ENCODE measurements around the gene C1D.

The C1D gene

GRCh38 chr2:68093634-68094033, 30.8 kb upstream of the C1D start:
- Mint-ChIP-seq H3K36me3 (ENCODE audit: low read depth) (no peaks in the 10 kb centered on the region), H3K4me1 (peaks cover 37% of the 10 kb centered on the region), H3K4me3 (no peak overlapping the region), H3K27ac (peak overlapping the region in 1 of 3 experiments; percentile 26), H3K27me3 (ENCODE audit: low read depth) (no peaks in the 10 kb centered on the region), H3K9me3 (no peaks in the 10 kb centered on the region)
- TF ChIP-seq CTCF (IDR thresholded peaks at IDR 0.05; ENCODE audit: unreplicated experiment in 3 of 3) = no peak

- H3K4me3 Mint-ChIP-seq = no peak overlapping the region
These were observed 28.7 kb upstream of the C1D start for GRCh38 chr2:68091439-68092034.

GRCh38 chr2:68089961-68090360, 27.2 kb upstream of the C1D start:
- no peaks in the 10 kb centered on the region for H3K9me3 Mint-ChIP-seq
- H3K4me3 Mint-ChIP-seq = no peak overlapping the region
- H3K4me1 Mint-ChIP-seq = peaks cover 13% of the 10 kb centered on the region
- no peaks in the 10 kb centered on the region for H3K36me3 Mint-ChIP-seq (ENCODE audit: low read depth)
- peak overlapping the region; percentile 74 to 97 (median 81) for H3K27ac Mint-ChIP-seq
- H3K27me3 Mint-ChIP-seq (ENCODE audit: low read depth) = no peaks in the 10 kb centered on the region
- no peak for TF ChIP-seq CTCF (IDR thresholded peaks at IDR 0.05; ENCODE audit: unreplicated experiment in 3 of 3)

More at GRCh38 chr2:68091439-68092034, 28.7 kb upstream of the C1D start:
- Mint-ChIP-seq H3K27me3 (ENCODE audit: low read depth) (no peaks in the 10 kb centered on the region), H3K9me3 (no peaks in the 10 kb centered on the region), H3K36me3 (ENCODE audit: low read depth) (no peaks in the 10 kb centered on the region), H3K4me1 (peaks cover 26% of the 10 kb centered on the region), H3K27ac (peak overlapping the region; percentile 91 to 97 (median 94))
- no peak for TF ChIP-seq CTCF (IDR thresholded peaks at IDR 0.05; ENCODE audit: unreplicated experiment in 3 of 3)

GRCh38 chr2:68088940-68089339, 26.1 kb upstream of the C1D start:
- Mint-ChIP-seq H3K36me3 (ENCODE audit: low read depth) (no peaks in the 10 kb centered on the region), H3K4me1 (peaks cover 10% of the 10 kb centered on the region), H3K27me3 (ENCODE audit: low read depth) (no peaks in the 10 kb centered on the region), H3K9me3 (no peaks in the 10 kb centered on the region), H3K4me3 (no peak overlapping the region), H3K27ac (peak overlapping the region in 2 of 3 experiments; percentile 81 to 97)
- TF ChIP-seq CTCF (IDR thresholded peaks at IDR 0.05; ENCODE audit: unreplicated experiment in 3 of 3) = no peak

GRCh38 chr2:68086166-68086565, 23.4 kb upstream of the C1D start:
- no peaks in the 10 kb centered on the region for H3K9me3 Mint-ChIP-seq
- no peaks in the 10 kb centered on the region for H3K4me1 Mint-ChIP-seq
- no peak for TF ChIP-seq CTCF (IDR thresholded peaks at IDR 0.05; ENCODE audit: unreplicated experiment in 3 of 3)
- H3K4me3 Mint-ChIP-seq = no peak overlapping the region
- no peaks in the 10 kb centered on the region for H3K36me3 Mint-ChIP-seq (ENCODE audit: low read depth)
- H3K27ac Mint-ChIP-seq = no peak overlapping the region
- no peaks in the 10 kb centered on the region for H3K27me3 Mint-ChIP-seq (ENCODE audit: low read depth)

GRCh38 chr2:68083346-68083745, 20.5 kb upstream of the C1D start:
- H3K27me3 Mint-ChIP-seq (ENCODE audit: low read depth) = no peaks in the 10 kb centered on the region
- H3K4me1 Mint-ChIP-seq = no peaks in the 10 kb centered on the region
- H3K27ac Mint-ChIP-seq = no peak overlapping the region
- no peak overlapping the region for H3K4me3 Mint-ChIP-seq
- H3K36me3 Mint-ChIP-seq (ENCODE audit: low read depth) = no peaks in the 10 kb centered on the region
- TF ChIP-seq CTCF (IDR thresholded peaks at IDR 0.05; ENCODE audit: unreplicated experiment in 3 of 3) = no peak
- no peaks in the 10 kb centered on the region for H3K9me3 Mint-ChIP-seq

Measured in nephron (organoid).